Measurements from ENCODE around the gene SYNGR1.

SYNGR1 gene

DNA sequence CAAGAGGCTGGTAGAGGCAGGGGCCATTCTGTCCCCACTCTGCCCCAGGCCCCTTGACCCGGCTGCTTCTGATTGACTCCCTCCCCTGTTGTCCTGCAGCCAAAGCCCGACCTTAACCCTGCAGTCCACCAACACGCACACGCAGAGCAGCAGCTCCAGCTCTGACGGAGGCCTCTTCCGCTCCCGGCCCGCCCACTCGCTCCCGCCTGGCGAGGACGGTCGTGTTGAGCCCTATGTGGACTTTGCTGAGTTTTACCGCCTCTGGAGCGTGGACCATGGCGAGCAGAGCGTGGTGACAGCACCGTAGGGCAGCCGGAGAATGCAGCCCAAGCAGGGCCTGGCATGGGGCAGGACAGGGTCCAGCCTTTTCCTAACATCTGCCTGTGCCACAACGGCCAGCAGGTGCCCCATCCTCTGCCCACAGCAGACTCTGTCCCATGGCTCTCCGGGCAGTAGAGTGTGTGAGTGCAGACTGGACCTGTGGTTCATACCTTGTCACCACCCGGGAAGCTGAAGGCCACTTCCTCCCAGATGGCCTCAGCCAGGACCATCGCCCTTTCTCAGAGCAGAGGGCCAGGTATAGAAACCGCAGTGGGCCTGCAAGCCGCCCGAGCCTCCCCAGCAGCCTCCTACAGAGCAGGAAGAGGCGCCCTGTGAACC is 80.3 kb downstream of the SYNGR1 start:
- DNase-seq (ENCODE audit: low spot score in 2 of 2), result no peak
- no peaks in the 10 kb centered on the region for H3K4me1 Mint-ChIP-seq
- peak overlapping the region; percentile 81 for H3K27ac Mint-ChIP-seq
- no peaks in the 10 kb centered on the region for H3K9me3 Mint-ChIP-seq
- ATAC-seq, result no peak
- H3K36me3 Mint-ChIP-seq, result peaks cover 46% of the 10 kb centered on the region
- H3K4me3 Mint-ChIP-seq, result no peak overlapping the region

- Mint-ChIP-seq H3K4me3 (no peak overlapping the region), H3K36me3 (peaks cover 39% of the 10 kb centered on the region), H3K9me3 (no peaks in the 10 kb centered on the region), H3K27ac (peak overlapping the region; percentile 81), H3K4me1 (no peaks in the 10 kb centered on the region)
- no peak for ATAC-seq
- no peak for DNase-seq (ENCODE audit: low spot score in 2 of 2)
Observed at GRCh38 chr22:39430576-39431150, 80.9 kb downstream of the SYNGR1 start.

- Mint-ChIP-seq H3K36me3 (peaks cover 33% of the 10 kb centered on the region), H3K9me3 (no peaks in the 10 kb centered on the region), H3K4me3 (no peak overlapping the region), H3K4me1 (no peaks in the 10 kb centered on the region), H3K27ac (no peak overlapping the region)
- DNase-seq (ENCODE audit: low spot score in 2 of 2) (no peak), ATAC-seq (no peak)
Observed at GRCh38 chr22:39431216-39431801, 81.5 kb downstream of the SYNGR1 start.

DNA sequence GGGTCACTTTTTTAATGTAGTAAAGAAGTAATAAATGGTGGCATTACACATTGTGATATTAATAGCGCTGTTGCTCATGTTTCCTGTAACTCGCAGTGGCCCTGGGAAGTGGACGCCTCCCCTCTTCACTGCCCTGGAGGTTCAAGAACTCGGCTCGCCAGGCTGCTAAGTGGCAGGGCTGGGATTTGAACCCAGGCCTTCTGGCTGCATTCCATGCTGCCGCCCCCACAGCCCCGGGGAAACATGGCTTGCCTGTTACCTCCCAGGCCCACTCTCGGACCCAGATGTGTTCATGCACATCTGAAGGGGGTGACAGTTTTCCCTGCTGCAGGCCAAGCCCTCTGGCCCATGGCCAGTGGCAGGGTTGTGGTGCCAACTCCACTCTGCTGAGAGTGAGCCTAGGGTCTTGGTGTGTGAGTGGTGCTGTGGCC is 82.0 kb downstream of the SYNGR1 start:
- H3K36me3 Mint-ChIP-seq, result peaks cover 31% of the 10 kb centered on the region
- no peak overlapping the region for H3K27ac Mint-ChIP-seq
- H3K9me3 Mint-ChIP-seq, result no peaks in the 10 kb centered on the region
- no peaks in the 10 kb centered on the region for H3K4me1 Mint-ChIP-seq
- no peak overlapping the region for H3K4me3 Mint-ChIP-seq
- DNase-seq (ENCODE audit: low spot score in 2 of 2), result no peak
- no peak for ATAC-seq

GRCh38 chr22:39432361-39432811 is 82.6 kb downstream of the SYNGR1 start:
- Mint-ChIP-seq H3K9me3 (no peaks in the 10 kb centered on the region), H3K27ac (no peak overlapping the region), H3K4me1 (no peaks in the 10 kb centered on the region), H3K36me3 (peaks cover 25% of the 10 kb centered on the region), H3K4me3 (no peak overlapping the region)
- no peak for DNase-seq (ENCODE audit: low spot score in 2 of 2)
- no peak for ATAC-seq

GRCh38 chr22:39433476-39434242 is 83.9 kb downstream of the SYNGR1 start:
- DNase-seq (ENCODE audit: low spot score in 2 of 2) (no peak), ATAC-seq (no peak)
- H3K27ac Mint-ChIP-seq, result no peak overlapping the region
- H3K4me1 Mint-ChIP-seq, result no peaks in the 10 kb centered on the region
- no peak overlapping the region for H3K4me3 Mint-ChIP-seq
- peaks cover 15% of the 10 kb centered on the region for H3K36me3 Mint-ChIP-seq
- H3K9me3 Mint-ChIP-seq, result no peaks in the 10 kb centered on the region

DNA sequence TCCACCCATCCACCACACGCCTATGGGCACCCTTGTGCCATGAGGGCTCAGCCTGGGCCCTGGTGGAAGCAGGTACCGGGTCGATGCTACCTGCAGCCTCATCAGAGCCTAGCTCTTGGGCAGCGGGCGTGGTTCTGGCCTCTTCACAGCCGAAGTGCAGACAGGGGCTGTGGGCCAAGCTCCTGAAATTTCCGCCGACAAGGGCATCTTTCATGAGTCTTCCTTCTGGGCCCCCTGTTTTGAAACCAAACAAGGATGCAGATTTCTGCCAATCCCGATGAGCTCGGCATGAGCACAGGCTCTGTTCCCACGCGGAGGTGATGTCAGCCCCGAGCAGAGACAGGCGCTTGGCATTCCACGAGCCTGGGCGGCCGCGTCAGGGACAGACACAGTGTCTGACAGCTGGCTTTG is 84.5 kb downstream of the SYNGR1 start:
- Mint-ChIP-seq H3K36me3 (peaks cover 15% of the 10 kb centered on the region), H3K4me3 (no peak overlapping the region), H3K27ac (no peak overlapping the region), H3K4me1 (no peaks in the 10 kb centered on the region), H3K9me3 (no peaks in the 10 kb centered on the region)
- ATAC-seq (no peak), DNase-seq (ENCODE audit: low spot score in 2 of 2) (no peak)

DNA sequence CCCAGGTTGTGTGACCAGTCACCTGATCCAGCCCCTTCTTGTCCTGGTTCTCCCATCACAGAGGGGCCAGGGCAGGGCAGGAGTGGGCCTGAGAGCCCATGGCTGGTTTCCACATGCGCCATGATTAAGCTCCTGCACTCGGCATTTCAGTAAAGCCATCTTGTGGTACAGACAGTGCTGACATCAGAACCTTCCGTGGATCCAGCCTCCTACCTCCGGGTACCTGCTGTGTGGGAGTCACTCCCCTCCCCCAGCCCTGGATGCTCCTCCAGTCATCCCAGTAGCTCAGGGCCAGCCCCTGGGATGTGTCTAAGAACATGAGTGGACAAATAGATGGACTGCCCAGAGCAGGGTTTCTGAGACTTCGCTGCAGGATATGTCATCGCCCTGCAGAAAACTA is 84.9 kb downstream of the SYNGR1 start:
- Mint-ChIP-seq H3K27ac (no peak overlapping the region), H3K4me3 (no peak overlapping the region), H3K9me3 (no peaks in the 10 kb centered on the region), H3K36me3 (peaks cover 15% of the 10 kb centered on the region), H3K4me1 (no peaks in the 10 kb centered on the region)
- ATAC-seq (no peak), DNase-seq (ENCODE audit: low spot score in 2 of 2) (no peak)

Measured in stimulated activated effector memory CD8-positive, alpha-beta T cell treated with anti-CD3 and anti-CD28 coated beads, Interleukin-12 subunit alpha, Interleukin-12 subunit beta, amount 100 ng/mL, for 72 hours (primary cell).